GM23248 (cell line): ENCODE data around the gene HRH1.

Experiments
- EZH2 ChIP-seq: fragments of 200-600 bp; sonication (generic); IDR thresholded peaks from 2 replicates; pipeline ENCODE4 v1.6.1; 2018; ENCODE audit warnings: antibody characterized with exemption, mild to moderate bottlenecking; ENCODE audit not compliant: insufficient read depth, poor library complexity, severe bottlenecking
- EZH2phosphoT487 ChIP-seq: fragments of 200-600 bp; sonication (generic); IDR thresholded peaks from 2 replicates; pipeline ENCODE4 v1.6.1; 2018; ENCODE audit warnings: antibody characterized with exemption, moderate library complexity, mild to moderate bottlenecking, low read depth; ENCODE audit not compliant: insufficient read depth

DNA sequence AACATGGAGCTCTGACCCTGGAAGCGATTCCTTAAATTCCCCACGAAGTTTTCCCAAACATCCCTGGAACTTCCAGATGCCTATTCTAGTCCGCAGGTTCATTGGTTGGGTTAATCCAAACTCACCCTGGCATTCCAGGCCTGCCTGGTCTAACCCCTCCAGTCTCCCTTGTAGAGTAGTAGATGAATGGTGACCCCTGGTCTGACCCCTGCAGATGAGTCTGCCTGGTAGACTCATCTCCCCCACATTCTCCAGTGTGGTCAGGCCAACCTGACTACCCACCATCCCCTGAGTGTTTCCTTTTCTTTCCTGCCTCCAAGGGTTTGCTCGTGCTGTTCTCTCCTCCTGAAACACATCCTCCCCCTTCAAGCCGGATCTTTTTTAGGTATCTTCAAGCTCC lies 10.8 kb upstream of the HRH1 start:
- TF ChIP-seq EZH2 (no peak), EZH2phosphoT487 (no peak)
